Mesodermal cell (in vitro differentiated cells): ENCODE results near the gene ADAMTSL1.

Source experiments
- H3K27ac ChIP-seq: 2 replicates; pipeline ENCODE4 v1.7.0; 2013; ENCODE audit warnings: mild to moderate bottlenecking, low read depth, low read length, moderate library complexity; ENCODE audit not compliant: severe bottlenecking
- H3K36me3 ChIP-seq: 2 replicates; pipeline ENCODE4 v1.7.1; 2013; ENCODE audit warnings: mild to moderate bottlenecking, low read length, moderate library complexity; ENCODE audit not compliant: control insufficient read depth, insufficient read depth
- H3K4me1 ChIP-seq: one replicate; pipeline ENCODE4 v1.7.1; 2013; ENCODE audit warnings: mild to moderate bottlenecking, low read length; ENCODE audit not compliant: insufficient read depth, control insufficient read depth, poor library complexity, severe bottlenecking
- H3K4me3 ChIP-seq: 2 replicates; pipeline ENCODE4 v1.7.0; 2013; ENCODE audit warnings: low read length, control low read depth, mild to moderate bottlenecking; ENCODE audit not compliant: insufficient read depth, poor library complexity, severe bottlenecking; ENCODE audit errors: extremely low read depth
- H3K9me3 ChIP-seq: 2 replicates; pipeline ENCODE4 v1.7.1; 2013; ENCODE audit warnings: mild to moderate bottlenecking, low read length, moderate library complexity; ENCODE audit not compliant: control insufficient read depth
- WGBS, 2 experiments: methylation state at CpG; one replicate each; pipeline ENCODE4 v1.1.5; 2013; ENCODE audit warnings: missing lambda C conversion rate in 2 of 2; ENCODE audit not compliant: insufficient coverage in 2 of 2; 5-methylcytosine and 5-hydroxymethylcytosine counted together

Gene ADAMTSL1

GRCh38 chr9:18536554-18536953 is 62.6 kb downstream of the ADAMTSL1 start:
- H3K27ac ChIP-seq: no peak overlapping the region
- no peak overlapping the region for H3K4me3 ChIP-seq
- H3K9me3 ChIP-seq: peaks cover 24% of the 10 kb centered on the region
- H3K36me3 ChIP-seq: no peaks in the 10 kb centered on the region
- H3K4me1 ChIP-seq: no peaks in the 10 kb centered on the region

- H3K9me3 ChIP-seq: peaks cover 16% of the 10 kb centered on the region
- H3K4me1 ChIP-seq: no peaks in the 10 kb centered on the region
- H3K27ac ChIP-seq: no peak overlapping the region
- no peak overlapping the region for H3K4me3 ChIP-seq
- H3K36me3 ChIP-seq: no peaks in the 10 kb centered on the region
- WGBS, 2 experiments: 96 to 100% methylated on average over 3 of the region's 5 CpGs
Measured at GRCh38 chr9:18539203-18539693, 65.3 kb downstream of the ADAMTSL1 start.

DNA sequence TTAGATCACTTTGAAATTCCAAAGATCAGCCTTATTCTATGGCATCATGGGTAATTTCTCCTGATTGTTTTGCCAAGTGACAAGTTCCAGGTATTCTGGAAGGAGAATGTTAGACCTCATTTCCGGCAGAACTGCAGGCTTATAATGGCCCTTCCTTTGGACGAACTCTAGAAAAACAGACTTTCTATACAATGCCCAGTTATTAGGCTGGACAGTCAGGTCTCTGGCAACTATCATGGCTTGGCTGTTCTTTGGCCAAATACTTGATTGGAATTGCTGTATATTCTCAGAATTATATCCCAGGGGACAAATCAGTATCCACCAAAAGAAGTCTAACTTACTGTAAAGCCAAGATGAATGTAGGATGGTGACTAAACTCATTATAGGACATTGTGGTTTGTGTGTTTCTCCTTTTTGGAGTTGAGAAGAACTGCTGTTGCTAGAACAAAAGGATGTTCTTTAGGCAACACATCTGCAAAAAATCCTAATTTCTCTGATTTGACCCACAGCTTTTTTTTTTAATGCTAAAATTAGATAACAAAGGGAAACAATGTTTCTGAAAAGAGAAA is 69.0 kb downstream of the ADAMTSL1 start:
- Histone ChIP-seq H3K36me3 (no peaks in the 10 kb centered on the region), H3K4me3 (no peak overlapping the region), H3K9me3 (no peaks in the 10 kb centered on the region), H3K4me1 (no peaks in the 10 kb centered on the region), H3K27ac (no peak overlapping the region)
- WGBS, 2 experiments: 85 to 94% methylated on average over 2 of the region's 2 CpGs

- no peaks in the 10 kb centered on the region for H3K36me3 ChIP-seq
- H3K27ac ChIP-seq: no peak overlapping the region
- no peak overlapping the region for H3K4me3 ChIP-seq
- no peaks in the 10 kb centered on the region for H3K9me3 ChIP-seq
- H3K4me1 ChIP-seq: no peaks in the 10 kb centered on the region
- WGBS, 2 experiments: 90 to 100% methylated on average over 1 to 2 of the region's 5 CpGs
Measured at GRCh38 chr9:18543406-18544192, 69.6 kb downstream of the ADAMTSL1 start.

DNA sequence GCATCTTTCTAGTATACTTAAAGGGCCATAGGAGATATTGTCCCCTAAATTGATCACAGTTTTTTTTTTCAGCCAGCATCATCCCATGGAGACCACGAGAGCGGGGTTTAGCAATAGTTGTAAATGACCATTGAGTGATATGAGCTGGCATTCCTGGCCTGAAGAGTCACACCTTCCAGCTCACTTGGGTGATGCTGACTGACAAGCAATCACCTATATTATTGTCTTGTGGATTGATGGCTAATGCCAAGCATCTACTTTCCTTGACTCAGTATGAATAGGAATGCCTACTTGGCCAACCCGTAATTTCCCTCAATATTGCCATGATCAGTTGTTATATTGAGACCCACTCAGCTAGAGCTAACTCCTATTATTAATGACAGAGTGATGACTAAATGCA is 70.5 kb downstream of the ADAMTSL1 start:
- H3K27ac ChIP-seq: no peak overlapping the region

DNA sequence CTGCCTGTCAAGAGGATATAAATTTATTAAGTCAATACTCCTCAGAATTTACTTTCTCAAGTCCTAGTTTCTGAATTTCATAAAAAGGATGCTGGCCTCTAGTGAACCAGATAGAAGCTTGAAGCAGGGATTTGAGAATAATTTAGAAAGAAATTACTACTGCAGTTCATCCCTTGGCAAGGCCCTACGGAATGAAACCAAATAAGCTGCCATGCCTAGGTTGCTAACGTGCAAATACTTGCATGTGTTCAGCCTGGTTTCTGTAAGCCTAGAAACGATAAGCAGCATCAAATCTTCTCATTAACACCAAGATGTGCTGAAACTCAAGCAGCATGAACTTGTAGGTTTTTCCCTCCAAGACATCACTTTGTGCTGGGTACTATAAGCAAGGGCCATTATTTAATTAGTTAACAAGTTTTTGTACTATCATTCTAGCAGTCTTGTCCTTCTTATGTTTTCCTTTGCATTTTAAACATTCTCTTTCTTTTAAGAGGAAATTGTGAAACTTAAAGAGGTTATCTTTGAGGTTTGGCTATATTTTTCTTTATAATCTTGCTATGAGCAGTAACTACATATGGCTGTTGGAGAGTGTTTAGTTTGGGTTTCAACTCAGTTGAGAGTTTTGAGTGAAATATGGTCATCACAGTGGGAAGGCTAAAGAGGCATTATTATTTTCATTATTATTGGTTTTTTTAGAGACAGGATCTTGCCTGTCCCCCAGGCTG is 71.8 kb downstream of the ADAMTSL1 start:
- no peak overlapping the region for H3K4me3 ChIP-seq
- no peak overlapping the region for H3K27ac ChIP-seq
- H3K9me3 ChIP-seq: no peaks in the 10 kb centered on the region
- 96 to 100% methylated on average over 2 to 3 of the region's 3 CpGs for WGBS, 2 experiments
- no peaks in the 10 kb centered on the region for H3K36me3 ChIP-seq
- no peaks in the 10 kb centered on the region for H3K4me1 ChIP-seq

More for the DNA sequence above, 70.5 kb downstream of the ADAMTSL1 start:
- Histone ChIP-seq H3K36me3 (no peaks in the 10 kb centered on the region), H3K9me3 (no peaks in the 10 kb centered on the region), H3K4me1 (no peaks in the 10 kb centered on the region), H3K4me3 (no peak overlapping the region)
- WGBS, 2 experiments: no CpG with 5 or more reads among the region's 3 CpGs

- Histone ChIP-seq H3K9me3 (no peaks in the 10 kb centered on the region), H3K4me3 (no peak overlapping the region), H3K4me1 (no peaks in the 10 kb centered on the region), H3K36me3 (no peaks in the 10 kb centered on the region), H3K27ac (no peak overlapping the region)
- no CpG with 5 or more reads among the region's 1 CpG for WGBS, 2 experiments
Measured at GRCh38 chr9:18548456-18548855, 74.5 kb downstream of the ADAMTSL1 start.

DNA sequence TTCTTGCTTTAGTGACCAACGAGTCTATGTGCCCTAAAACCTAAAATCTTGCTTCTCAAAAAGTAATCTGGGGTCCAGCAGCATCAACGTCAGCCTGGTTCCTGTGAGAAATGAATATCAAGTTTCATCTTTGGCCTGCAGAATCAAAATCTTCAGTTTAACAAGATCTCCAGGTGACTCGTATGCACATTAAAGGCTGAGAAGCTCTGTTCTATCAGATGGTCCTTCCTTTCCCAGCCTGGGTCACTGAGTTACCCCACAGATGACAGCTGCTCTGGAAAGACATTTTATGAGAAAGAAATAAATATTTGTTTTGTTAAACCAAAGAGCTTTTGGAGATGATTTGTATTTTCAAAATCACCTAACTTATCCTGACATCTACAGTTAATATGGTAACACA is 75.8 kb downstream of the ADAMTSL1 start:
- no peaks in the 10 kb centered on the region for H3K36me3 ChIP-seq
- no peak overlapping the region for H3K4me3 ChIP-seq
- WGBS, 2 experiments: 68 to 74% methylated on average over 3 of the region's 3 CpGs
- H3K9me3 ChIP-seq: no peaks in the 10 kb centered on the region
- H3K4me1 ChIP-seq: no peaks in the 10 kb centered on the region
- H3K27ac ChIP-seq: no peak overlapping the region

GRCh38 chr9:18550286-18550685 is 76.3 kb downstream of the ADAMTSL1 start:
- H3K4me3 ChIP-seq: no peak overlapping the region
- no peaks in the 10 kb centered on the region for H3K9me3 ChIP-seq
- no peak overlapping the region for H3K27ac ChIP-seq
- 80 to 94% methylated on average over 2 of the region's 5 CpGs for WGBS, 2 experiments
- no peaks in the 10 kb centered on the region for H3K4me1 ChIP-seq
- no peaks in the 10 kb centered on the region for H3K36me3 ChIP-seq

- Histone ChIP-seq H3K4me3 (no peak overlapping the region), H3K4me1 (no peaks in the 10 kb centered on the region), H3K27ac (no peak overlapping the region), H3K9me3 (no peaks in the 10 kb centered on the region), H3K36me3 (no peaks in the 10 kb centered on the region)
- 96% methylated on average over 4 of the region's 6 CpGs; no CpG with 5 or more reads in 1 of the 2 experiments for WGBS, 2 experiments
Measured at GRCh38 chr9:18554244-18554643, 80.3 kb downstream of the ADAMTSL1 start.
